Thoracic aorta (tissue), 2 donors: ENCODE measurements around the gene TSHZ2. TPM values are rescaled to one million over a fixed set of nuclear protein-coding genes. Genes with fewer than 3 reads are reported as not detected.

ENCODE experiments used
- ATAC-seq: fragments of 150-250 bp; one replicate; pipeline ENCODE4 v1.8.0; 2017; ENCODE audit warnings: low read depth; ENCODE audit not compliant: insufficient number of reproducible peaks, low FRiP score
- DNase-seq: peaks from one replicate; pipeline ENCODE4 v3.0.0-alpha.2; 2020; ENCODE audit warnings: low spot score
- H3K27ac ChIP-seq, 2 donors: fragments of 200-600 bp; sonication (generic); 1 replicate in 1 of 2; 2 replicates in 1 of 2; pipeline ENCODE4 v1.5.1; 2016; ENCODE audit warnings: mild to moderate bottlenecking in 2 of 2, moderate library complexity in 2 of 2
- H3K27me3 ChIP-seq: fragments of 200-600 bp; sonication (generic); replicated peaks from 2 replicates; pipeline ENCODE4 v1.6.0; 2016; ENCODE audit warnings: mild to moderate bottlenecking; ENCODE audit not compliant: insufficient read depth
- H3K36me3 ChIP-seq: fragments of 200-600 bp; sonication (generic); one replicate; pipeline ENCODE4 v1.5.1; 2016
- H3K4me1 ChIP-seq, 2 donors: fragments of 200-600 bp; sonication (generic); 1 replicate in 1 of 2; 2 replicates in 1 of 2; pipeline versions ENCODE4 v1.5.1 to v1.6.0; 2016; ENCODE audit warnings: low read depth in 2 of 2, mild to moderate bottlenecking in 1 of 2; ENCODE audit not compliant: control insufficient read depth in 1 of 2
- H3K4me3 ChIP-seq: fragments of 200-600 bp; sonication (generic); 2 replicates; pipeline ENCODE4 v1.5.1; 2016; ENCODE audit warnings: mild to moderate bottlenecking
- H3K9me3 ChIP-seq: fragments of 200-600 bp; sonication (generic); 2 replicates; pipeline ENCODE4 v1.5.1; 2016
- CTCF ChIP-seq: fragments of 200-600 bp; sonication (generic); IDR thresholded peaks from one replicate; pipeline ENCODE4 v1.5.1; 2019; ENCODE audit warnings: antibody characterized with exemption
- total RNA-seq, 2 donors: library from RNA; depleted of rRNA; stranded (reverse); fragments of >200 nt; gene quantifications; one replicate each; pipeline versions ENCODE4 v1.1.0 to v1.2.3, GENCODE V29; 2016

Gene TSHZ2
- total RNA-seq, 2 donors from 2014 or later: 8.4 to 32.6 TPM

GRCh38 chr20:53269380-53269779, 297.2 kb downstream of the TSHZ2 start:
- no peak for TF ChIP-seq CTCF
- Histone ChIP-seq H3K27ac (no peak overlapping the region), H3K36me3 (no peaks in the 10 kb centered on the region), H3K9me3 (no peaks in the 10 kb centered on the region), H3K4me1 (no peaks in the 10 kb centered on the region), H3K4me3 (no peak overlapping the region), H3K27me3 (no peaks in the 10 kb centered on the region)
- ATAC-seq: no peak
- DNase-seq: no peak

GRCh38 chr20:53270792-53271375, 298.7 kb downstream of the TSHZ2 start:
- DNase-seq (no peak), ATAC-seq (no peak)
- Histone ChIP-seq H3K27ac (no peak overlapping the region), H3K27me3 (no peaks in the 10 kb centered on the region), H3K9me3 (no peaks in the 10 kb centered on the region), H3K36me3 (no peaks in the 10 kb centered on the region), H3K4me1 (no peaks in the 10 kb centered on the region), H3K4me3 (no peak overlapping the region)
- no peak for TF ChIP-seq CTCF

GRCh38 chr20:53274365-53274764, 302.2 kb downstream of the TSHZ2 start:
- Histone ChIP-seq H3K36me3 (no peaks in the 10 kb centered on the region), H3K27me3 (no peaks in the 10 kb centered on the region), H3K4me3 (no peak overlapping the region), H3K27ac (no peak overlapping the region), H3K9me3 (no peaks in the 10 kb centered on the region), H3K4me1 (no peaks in the 10 kb centered on the region)
- TF ChIP-seq CTCF: no peak
- DNase-seq (no peak), ATAC-seq (no peak)

- Histone ChIP-seq H3K27ac (no peak overlapping the region), H3K4me3 (no peak overlapping the region), H3K27me3 (no peaks in the 10 kb centered on the region), H3K4me1 (no peaks in the 10 kb centered on the region), H3K9me3 (no peaks in the 10 kb centered on the region), H3K36me3 (no peaks in the 10 kb centered on the region)
- TF ChIP-seq CTCF: no peak
- no peak for DNase-seq
- no peak for ATAC-seq
Observed at GRCh38 chr20:53274807-53275206, 302.6 kb downstream of the TSHZ2 start.

- no peak for TF ChIP-seq CTCF
Observed at GRCh38 chr20:53276143-53276542, 304.0 kb downstream of the TSHZ2 start.

More at GRCh38 chr20:53276143-53276542, 304.0 kb downstream of the TSHZ2 start:
- Histone ChIP-seq H3K36me3 (no peaks in the 10 kb centered on the region), H3K4me3 (no peak overlapping the region), H3K27me3 (no peaks in the 10 kb centered on the region), H3K27ac (no peak overlapping the region), H3K9me3 (no peaks in the 10 kb centered on the region), H3K4me1 (no peaks in the 10 kb centered on the region)
- no peak for DNase-seq
- ATAC-seq: no peak
